Dermis blood vessel endothelial cell (primary cell): ENCODE data around the gene HSPE1. TPM values are rescaled to one million over a fixed set of nuclear protein-coding genes. Genes with fewer than 3 reads are reported as not detected.
"Not testable (repeated sequence)": the region's sequence is repeated elsewhere in the genome, so short reads cannot be mapped to it uniquely, and the experiment has no call there.

Experiments used
- DNase-seq: peaks from one replicate; pipeline ENCODE4 v3.0.0; 2010
- total RNA-seq: library from RNA; depleted of rRNA; stranded (reverse); fragments of >200 nt; gene quantifications from 2 replicates; pipeline ENCODE4 v1.2.3, GENCODE V29; 2014

HSPE1 gene
- total RNA-seq, 1 donor from 2014 or later, result 86.8 TPM

DNA sequence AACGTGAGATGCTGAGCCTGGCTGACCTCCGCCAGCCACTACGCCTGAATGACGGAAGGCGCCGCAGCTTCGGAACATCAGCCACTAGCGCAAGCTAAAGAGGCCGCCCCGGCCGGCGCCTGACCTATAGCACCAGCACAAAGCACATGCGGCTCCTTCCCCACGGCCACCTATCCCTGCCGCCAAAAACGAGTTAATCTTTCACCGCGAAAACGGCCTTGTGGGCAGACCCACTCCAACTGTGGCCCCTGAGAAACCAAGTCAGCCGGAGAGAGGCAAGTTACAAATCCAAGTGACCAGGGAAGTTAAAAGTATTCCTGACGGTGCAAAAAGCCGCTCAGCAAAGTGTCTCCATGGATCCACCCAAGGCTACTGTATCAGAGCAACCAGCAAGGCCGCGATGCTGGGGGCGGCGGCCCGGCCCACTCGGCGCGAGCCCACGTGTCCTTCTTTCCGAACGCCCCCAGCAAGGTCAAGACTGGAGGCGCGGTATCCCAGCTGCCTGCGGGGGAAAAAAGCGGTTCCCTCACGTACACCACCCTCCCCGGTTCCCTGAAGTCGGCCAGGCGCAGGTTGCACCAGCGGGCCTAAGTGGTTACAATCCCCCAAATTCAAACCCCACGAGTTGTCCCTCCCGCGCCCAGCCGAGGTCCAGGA is 1.1 kb upstream of the HSPE1 start:
- DNase-seq, result peak; percentile 75

DNA sequence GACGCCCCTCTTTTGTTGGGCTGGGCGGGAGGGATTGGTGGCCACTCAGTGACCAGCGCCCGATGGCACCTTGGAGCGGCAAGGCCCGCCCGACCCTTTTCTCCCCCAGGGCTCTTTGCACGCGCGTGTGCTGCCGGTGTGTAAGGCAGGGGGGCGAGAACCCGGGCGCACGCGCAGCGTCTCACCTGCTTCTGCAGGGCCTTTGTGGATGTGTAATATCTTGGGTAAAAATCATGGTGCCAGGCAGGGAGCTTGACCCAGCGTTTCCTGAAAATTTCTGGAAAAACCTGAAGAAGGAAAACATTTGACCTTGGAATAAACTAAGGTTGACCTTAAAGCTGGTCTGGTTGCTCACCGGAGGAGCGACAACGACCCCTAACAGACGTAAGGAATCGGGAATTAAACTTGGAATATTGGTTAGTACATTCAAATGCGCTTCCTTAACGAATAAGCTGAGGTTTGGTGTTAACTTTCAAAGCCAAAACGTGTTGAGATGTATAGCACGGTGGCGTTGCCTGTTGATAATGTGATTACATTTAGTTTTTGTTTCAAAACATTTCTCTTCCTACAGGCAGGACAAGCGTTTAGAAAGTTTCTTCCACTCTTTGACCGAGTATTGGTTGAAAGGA is 438 bp downstream of the HSPE1 start:
- DNase-seq, result peak; percentile 32

DNA sequence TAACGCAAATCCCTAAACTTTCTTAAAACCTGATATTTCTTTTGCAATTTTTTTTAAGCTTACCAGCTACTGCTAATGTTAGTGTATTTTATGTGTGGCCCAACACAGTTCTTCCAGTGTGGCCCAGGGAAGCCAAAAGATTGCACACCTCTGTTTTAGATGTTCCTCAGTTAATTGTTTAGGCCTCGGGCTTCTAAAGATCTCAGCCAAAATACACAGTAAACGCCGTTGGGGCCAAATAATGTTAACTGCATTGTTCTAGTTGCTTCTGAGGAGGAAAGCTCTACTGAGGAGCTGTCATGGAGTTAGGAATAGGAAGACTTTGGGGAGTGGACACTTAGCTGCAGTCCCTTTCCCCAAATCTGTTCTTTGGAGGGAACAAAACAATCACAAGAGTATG is 2.0 kb downstream of the HSPE1 start:
- no peak for DNase-seq

DNA sequence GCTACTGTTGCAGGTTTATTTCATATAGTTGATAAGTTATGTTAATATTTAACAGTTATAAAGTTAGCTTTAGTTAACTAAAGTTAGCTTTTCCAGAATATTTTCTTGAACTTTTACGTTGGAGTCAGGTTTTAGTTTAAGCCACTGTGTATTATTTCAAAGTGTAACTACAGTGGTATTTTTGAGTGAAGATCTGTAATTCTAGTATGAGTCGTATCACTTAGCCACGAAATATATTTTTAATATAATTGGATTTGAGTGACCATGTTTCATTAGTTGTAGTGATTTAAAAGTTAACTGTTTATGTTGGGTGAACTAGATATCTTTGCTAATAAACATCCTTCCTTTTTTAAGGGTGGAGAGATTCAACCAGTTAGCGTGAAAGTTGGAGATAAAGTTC is 2.5 kb downstream of the HSPE1 start:
- no peak for DNase-seq

DNA sequence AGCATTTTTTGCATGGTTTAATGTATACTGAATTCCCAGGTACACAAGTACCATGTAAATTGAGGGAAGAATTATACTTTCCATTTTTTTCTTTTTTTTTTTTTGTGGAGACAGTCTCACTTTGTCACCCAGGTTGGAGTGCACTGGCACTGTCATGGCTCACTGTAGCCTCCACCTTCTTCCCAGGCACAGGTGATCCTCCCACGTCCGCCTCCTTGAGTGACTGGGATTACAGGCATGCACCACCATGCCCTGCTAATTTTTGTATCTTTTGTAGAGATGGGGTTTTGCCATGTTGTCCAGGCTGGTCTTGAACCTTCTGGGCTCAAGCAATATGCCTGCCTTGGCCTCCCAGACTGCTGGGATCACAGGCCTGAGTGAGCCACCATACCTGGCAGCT is 3.8 kb downstream of the HSPE1 start:
- no peak for DNase-seq

DNA sequence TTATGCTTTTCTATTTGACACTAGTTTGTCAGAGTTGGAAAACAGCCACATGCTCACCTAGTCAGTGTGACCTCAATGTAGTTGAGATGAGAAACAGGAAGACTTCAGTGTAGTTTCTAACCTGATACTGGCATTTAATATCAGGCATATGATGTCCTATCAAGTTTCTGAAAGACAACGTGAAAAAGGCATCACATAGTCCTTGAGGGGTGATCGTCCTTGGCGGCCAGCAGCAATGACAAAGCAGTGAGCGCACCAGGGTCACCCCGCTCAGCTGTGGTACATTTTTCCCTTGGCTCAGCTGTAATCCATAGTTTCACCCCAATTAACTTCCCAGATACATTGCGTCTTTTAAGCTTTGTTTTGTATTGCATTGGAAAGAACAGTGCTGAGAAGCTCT is 4.3 kb downstream of the HSPE1 start:
- DNase-seq, result no peak

DNA sequence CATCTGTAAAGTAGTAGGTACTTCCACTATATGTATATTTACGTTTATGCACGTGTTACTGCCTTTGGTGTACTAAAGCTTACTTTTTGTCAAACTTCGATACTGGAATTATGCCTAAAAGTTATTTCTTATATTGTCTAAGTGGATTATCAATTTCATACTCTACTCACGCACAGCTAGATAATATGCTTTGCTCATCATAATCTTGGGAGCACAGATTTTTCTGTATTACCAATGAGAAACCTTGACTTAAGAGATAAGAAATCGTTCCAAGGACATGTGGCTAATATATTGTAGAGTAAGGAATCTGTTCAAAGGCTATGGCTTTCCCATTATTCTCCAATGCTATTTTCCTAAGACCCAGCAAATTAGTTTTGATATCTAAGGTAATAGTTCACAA is 6.5 kb downstream of the HSPE1 start:
- no peak for DNase-seq

DNA sequence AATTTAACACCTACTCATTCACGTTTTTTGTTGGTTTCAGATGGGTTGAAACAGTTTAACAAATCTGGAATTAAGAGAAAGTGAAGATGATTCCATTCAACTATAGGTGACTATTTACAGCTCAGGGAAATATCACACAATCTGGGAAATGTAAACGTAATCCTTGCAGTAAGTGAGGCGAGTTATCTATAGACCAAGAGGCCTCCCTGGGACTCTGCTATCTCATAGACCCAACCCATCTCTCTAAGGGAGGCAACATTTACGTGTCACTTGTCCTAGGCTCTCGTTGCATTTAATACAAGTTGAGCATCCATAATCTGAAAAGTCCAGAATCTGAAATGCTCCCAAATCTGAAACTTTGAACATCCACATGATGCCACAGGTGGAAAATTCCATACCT is 13.7 kb downstream of the HSPE1 start:
- DNase-seq, result no peak

DNA sequence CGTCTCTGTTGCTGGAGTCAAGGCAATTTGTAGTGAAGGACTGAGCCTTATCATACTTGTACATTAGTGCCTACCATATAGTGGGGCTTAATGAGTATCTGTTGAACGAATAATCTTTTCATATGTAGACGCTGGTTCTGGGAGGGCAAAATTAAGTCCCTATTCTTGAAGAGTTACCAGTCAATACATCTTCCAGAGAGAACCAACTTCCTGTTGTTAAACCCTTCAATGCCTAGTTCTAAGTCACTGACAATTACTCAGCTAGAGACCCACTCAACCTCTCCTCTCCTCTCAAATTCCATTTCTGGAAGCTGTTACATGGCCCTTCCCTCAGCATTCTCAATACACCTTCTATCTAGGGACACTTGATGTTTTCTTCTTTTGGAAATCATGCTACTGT is 14.6 kb downstream of the HSPE1 start:
- DNase-seq, result peak; percentile 18

DNA sequence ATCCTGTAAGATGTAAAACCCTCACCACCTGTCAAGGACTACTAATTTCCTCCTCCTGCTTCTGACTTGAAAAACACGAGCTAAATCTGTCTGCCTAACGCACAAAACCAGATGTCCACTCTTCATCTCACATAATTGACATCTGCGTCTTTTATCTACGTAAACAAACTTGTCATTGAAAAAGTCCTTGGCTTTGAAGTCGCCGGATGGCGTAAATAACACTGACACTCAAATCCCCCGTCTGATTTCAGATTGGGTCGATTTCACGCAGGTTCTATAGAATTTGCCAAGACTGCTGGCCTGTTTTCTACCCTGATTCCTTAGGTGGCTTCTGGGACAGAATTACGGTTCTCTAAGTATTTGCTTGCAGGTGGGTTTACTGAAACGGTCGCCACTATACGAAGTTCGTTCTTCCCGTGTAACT is 15.1 kb downstream of the HSPE1 start:
- no peak for DNase-seq

DNA sequence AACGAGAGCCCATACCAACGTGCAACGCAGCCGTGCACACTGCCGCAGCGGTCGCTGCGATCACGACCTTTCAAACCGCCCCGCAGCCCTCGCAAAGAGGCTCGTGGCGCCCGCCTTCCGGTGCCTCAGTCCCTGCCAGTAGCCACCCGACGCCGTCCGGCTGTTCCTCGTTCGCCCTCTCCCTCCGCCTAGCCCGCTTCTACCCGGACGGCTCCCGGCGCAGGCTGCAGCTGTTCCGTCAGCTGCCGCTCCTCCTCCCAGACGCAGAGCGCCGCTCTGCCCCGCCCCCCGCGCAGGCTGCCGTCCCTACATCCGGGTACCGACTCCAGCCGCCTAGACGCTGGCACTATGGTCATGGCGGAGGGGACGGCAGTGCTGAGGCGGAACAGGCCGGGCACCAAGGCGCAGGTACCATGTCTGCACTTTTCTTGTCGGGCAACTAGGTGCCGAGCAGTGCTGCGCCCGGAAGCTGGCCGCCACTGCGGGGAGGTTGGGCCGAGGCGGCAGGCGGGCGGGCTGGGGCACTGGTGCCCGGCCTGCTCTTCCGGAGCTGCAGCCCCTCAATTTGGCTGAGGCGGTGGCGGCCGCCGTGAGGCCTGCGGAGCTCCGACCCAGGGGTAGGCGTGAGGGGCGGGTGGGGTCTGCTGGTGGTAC is 15.7 kb downstream of the HSPE1 start, which contains the start of gene MOB4:
Gene MOB4 (plus strand): TSS at position 328 of the 654 bp plus-strand sequence. CDS start 21 bp downstream, at position 349.
- DNase-seq, result peak; percentile 98

DNA sequence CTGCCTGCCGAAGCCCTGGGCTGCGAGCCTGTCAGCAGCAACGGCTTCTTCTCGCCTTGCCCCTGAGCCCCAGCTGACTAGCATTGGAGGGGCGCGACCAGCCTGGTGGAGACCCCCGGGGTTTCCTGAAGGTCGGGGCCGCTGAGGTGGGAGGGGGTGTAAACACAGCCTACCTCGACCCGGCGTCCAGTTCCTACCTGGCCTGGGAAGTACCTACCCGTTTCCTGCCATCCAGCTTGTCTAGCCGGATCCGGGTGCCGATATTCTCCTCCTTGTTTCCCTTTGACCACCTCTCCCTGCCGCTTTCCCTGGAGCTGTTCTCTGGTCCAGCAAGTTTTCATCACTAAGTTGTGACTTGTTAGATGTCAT is 16.2 kb downstream of the HSPE1 start:
- peak; percentile 40 for DNase-seq

DNA sequence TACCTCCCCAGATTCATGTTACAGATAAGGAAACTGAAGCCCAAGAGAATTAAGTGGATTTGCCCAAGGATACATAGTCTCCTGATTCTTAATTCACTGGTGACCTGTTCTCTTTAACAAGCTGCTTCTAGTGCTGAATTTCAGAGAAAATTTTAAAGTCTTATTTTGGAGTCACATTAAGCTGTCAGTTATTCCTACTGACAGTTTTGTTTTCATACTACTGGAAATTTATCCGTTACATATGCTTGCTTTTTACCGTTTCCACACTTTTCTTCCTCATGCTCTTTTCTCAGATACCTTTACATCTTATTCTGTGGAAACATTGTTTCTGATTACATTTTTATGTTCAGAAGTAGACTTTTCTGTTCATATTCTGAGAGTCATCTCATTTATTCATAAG is 17.0 kb downstream of the HSPE1 start:
- DNase-seq, result peak; percentile 4

DNA sequence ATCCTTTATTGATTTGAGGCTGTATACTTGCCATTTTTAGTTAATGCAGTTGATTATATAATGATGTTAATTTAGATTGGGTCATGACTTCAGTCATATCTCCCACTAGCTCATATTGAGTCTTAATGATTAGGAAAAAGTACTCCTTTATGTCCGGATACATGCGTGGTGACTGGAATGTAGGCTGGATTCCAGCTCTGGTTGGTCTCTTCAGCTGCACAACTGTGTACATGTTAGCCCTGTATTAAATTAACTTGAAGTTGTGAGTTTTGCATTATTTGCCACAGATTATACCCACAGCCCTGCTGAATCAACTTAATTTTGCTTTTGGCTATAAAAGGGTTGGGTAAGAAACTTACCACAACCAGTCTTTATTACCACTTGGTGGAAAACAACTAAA is 38.2 kb downstream of the HSPE1 start:
- DNase-seq, result peak; percentile 61

DNA sequence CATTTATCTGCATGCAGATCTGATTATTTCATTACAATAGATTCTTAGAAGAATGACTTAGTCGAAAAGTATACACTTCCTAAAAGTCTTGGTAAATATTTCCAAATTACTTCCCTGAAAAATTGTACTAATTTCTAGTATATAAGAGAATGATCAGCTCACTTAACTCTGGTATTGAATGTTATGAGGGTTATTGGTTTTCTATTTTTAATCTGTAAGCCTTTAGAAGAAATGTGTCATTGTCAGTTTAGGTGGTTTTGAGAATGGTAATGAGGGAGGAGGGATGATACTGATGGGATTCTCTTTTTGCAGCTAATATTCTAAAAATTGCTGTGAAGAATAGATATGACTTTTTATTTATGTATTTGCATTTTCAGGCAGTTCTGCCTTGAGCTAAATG is 39.6 kb downstream of the HSPE1 start:
- no peak for DNase-seq

DNA sequence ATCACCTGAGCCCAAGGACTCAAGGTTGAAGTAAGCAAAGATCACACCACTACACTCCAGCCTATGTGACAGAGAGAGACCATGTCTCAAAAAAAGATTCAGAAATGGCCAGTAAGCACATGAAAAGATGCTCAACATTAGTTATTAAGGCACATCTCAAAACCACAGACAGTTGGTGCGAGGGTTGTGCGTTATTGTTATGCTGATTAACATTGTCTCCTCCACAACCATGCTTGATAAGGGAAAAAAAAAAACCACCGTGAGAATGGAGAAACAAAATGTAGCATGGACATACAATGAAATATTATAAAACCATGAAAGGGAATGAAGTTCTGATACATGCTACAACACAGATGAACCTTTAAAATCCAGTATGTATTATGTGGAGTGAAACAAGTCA is 43.0 kb downstream of the HSPE1 start:
- DNase-seq, result no peak

DNA sequence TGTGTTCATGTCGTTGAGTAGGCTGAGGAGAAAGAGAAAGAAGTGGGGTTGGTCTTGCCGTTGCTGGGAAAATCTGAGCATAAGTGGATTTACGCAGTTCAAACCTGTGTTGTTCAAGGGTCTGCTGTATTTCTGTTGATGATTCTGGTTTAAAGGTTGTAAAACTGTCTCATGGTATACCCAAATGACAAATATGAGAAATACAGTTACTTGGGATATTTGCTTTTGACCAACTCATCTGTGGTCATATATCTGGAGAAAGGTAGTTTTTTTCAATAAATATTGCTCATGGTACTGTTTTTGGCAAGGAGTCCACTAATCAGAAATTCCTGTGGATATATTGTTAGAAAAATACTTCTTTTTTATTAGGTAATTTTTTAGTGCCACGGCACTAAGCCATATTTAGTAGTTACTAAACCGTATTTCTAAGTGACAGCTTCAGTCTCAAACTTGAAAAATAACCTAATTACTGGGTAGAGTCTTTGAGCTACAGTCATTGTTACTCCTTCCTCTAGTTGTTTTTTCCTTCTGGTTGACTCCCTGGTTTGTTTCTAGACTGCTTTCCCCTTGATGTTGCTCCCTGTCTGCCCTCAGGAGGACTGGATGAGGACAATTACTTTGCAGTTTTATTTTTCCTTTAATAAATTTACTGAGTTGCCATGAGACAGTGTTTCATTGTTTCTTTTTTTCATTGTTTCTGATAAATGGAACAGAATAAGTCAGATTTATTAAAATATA is 47.2 kb downstream of the HSPE1 start:
- DNase-seq, result peak; percentile 60

DNA sequence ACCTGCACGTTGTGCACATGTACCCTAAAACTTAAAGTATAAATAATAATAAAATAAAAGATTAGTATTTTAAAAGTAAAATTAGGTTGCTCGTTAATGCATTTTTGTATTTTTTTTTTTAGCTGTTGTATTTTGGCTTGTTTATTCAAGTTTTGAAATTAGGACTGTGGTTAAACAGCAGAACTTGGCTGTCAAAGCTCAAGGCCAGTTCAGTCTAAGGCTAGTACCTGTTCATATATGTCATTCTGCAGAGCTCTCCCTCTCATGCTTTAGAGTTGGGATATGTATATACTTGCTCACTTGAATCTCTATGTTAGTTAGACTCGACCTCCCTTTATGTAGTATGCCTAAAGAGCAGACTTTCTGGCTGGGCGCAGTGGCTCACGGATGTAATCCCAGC is 48.4 kb downstream of the HSPE1 start:
- DNase-seq, result no peak

DNA sequence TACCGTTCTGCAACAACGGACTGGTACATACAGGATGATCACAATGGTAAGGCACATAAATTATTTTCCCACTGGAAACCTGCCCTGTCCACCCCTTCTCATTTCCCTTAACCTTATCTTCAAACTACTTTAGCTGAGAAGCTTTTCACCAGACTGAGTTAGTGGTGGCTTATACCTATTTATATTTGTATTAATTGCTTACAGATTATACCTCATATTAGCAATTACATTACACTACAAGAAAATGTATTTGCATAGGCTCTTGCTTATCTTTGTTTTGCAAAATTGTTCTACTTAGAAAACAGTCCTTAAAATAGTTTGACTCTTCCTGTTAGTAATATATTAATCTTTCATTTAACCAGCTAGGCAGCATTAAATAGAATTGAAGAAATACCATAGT is 51.1 kb downstream of the HSPE1 start:
- DNase-seq, result not testable (repeated sequence)
